GM23338 (cell line): ENCODE measurements around the gene LRRC3C.

Experiments used
- POLR2AphosphoS5 ChIP-seq: IDR thresholded peaks from 2 replicates; pipeline ENCODE4 v1.6.1; 2016; ENCODE audit warnings: antibody characterized with exemption, low read depth
- TF ChIP-seq, protein P1 (sequence below), 2 experiments: fragments of 200-600 bp in 1 of 2; sonication (generic) in 1 of 2; conservative IDR thresholded peaks; 2 replicates each; pipeline versions ENCODE4 v1.5.1 to v1.6.1; 2016 to 2017; ENCODE audit warnings: antibody characterized with exemption in 2 of 2, low read depth in 2 of 2, mild to moderate bottlenecking in 2 of 2, moderate library complexity in 1 of 2
- TF ChIP-seq, protein P2 (sequence below): IDR thresholded peaks from one replicate; pipeline ENCODE4 v1.6.1; 2018; ENCODE audit warnings: antibody characterized with exemption; ENCODE audit not compliant: unreplicated experiment

DNA sequence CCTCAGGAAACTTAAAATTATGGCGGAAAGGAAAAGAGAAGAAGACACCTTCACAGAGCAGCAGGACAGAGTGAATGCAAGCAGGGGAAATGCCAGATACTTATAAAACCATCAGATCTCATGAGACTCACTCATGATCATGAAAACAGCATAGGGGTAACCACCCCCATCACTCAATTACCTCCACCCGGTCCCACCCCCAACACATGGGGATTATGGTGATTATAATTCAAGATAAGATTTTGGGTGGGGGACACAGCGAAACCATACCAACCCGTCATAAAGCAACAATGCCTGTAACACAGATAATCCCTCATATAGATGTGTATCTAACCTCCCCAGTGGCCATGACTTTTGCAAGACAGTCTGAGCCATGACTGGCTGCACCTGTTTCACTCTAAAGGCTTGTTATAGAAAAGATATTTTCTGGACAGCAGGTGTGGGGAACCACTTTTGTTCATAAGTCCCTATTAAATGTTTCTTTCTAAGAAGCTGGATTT is 28.2 kb downstream of the LRRC3C start:
- TF ChIP-seq, protein P1, sequence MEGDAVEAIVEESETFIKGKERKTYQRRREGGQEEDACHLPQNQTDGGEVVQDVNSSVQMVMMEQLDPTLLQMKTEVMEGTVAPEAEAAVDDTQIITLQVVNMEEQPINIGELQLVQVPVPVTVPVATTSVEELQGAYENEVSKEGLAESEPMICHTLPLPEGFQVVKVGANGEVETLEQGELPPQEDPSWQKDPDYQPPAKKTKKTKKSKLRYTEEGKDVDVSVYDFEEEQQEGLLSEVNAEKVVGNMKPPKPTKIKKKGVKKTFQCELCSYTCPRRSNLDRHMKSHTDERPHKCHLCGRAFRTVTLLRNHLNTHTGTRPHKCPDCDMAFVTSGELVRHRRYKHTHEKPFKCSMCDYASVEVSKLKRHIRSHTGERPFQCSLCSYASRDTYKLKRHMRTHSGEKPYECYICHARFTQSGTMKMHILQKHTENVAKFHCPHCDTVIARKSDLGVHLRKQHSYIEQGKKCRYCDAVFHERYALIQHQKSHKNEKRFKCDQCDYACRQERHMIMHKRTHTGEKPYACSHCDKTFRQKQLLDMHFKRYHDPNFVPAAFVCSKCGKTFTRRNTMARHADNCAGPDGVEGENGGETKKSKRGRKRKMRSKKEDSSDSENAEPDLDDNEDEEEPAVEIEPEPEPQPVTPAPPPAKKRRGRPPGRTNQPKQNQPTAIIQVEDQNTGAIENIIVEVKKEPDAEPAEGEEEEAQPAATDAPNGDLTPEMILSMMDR (conservative IDR thresholded peaks at IDR 0.05; ENCODE audit: low read depth in 2 of 2), result no peak
- TF ChIP-seq, protein P2, sequence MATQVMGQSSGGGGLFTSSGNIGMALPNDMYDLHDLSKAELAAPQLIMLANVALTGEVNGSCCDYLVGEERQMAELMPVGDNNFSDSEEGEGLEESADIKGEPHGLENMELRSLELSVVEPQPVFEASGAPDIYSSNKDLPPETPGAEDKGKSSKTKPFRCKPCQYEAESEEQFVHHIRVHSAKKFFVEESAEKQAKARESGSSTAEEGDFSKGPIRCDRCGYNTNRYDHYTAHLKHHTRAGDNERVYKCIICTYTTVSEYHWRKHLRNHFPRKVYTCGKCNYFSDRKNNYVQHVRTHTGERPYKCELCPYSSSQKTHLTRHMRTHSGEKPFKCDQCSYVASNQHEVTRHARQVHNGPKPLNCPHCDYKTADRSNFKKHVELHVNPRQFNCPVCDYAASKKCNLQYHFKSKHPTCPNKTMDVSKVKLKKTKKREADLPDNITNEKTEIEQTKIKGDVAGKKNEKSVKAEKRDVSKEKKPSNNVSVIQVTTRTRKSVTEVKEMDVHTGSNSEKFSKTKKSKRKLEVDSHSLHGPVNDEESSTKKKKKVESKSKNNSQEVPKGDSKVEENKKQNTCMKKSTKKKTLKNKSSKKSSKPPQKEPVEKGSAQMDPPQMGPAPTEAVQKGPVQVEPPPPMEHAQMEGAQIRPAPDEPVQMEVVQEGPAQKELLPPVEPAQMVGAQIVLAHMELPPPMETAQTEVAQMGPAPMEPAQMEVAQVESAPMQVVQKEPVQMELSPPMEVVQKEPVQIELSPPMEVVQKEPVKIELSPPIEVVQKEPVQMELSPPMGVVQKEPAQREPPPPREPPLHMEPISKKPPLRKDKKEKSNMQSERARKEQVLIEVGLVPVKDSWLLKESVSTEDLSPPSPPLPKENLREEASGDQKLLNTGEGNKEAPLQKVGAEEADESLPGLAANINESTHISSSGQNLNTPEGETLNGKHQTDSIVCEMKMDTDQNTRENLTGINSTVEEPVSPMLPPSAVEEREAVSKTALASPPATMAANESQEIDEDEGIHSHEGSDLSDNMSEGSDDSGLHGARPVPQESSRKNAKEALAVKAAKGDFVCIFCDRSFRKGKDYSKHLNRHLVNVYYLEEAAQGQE, result no peak
- TF ChIP-seq POLR2AphosphoS5, result no peak
